Measurements from ENCODE around the gene PIM1. TPM values are rescaled to one million over a fixed set of nuclear protein-coding genes. Genes with fewer than 3 reads are reported as not detected.

Gene PIM1
- total and polyA plus RNA-seq, 9 of the 15 experiments (the other 6 are each of a cell fraction or from before 2014, with no cell fraction given) = 19.0 to 789 (median 212) TPM

DNA sequence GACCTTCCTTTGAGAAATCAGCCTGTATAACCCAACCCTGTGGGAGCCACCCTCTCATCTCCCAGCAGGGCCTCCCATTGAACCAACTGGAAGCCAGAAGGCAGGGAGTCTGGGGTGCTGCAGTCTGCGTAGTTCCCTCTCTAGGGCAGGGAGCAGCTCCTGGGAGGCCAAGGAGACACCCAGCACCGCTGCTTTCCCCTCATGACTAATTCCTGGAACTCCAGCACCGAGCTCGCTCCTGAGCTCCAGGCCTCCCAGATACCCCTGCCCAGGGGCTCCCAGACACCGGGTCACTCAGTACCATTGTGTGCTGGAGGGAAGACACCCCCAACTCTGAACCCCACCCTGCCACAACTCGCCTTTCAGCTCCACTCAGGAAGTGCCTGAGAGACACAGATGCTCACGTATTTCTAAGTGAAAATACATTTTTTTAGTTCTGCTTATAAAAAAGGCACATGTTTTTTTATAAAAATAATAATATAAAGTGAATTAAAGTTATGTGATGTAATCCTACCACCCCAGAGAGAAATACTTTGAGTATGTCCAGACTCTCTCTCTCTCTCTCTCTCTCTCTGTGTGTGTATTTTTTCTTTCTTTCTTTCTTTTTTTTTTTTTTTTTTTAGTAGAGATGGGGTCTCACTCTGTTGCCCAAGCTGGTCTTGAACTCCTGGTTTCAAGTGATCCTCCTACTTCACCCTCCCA, 17.5 kb downstream of the PIM1 start (continued):
- 0 out of 2 replicates have a peak, but pooled peaks have one; percentile 22 for TF ChIP-seq POLR2G (IDR thresholded peaks at IDR 0.05; ENCODE audit: low read depth, low read length)
- TF ChIP-seq, protein P1, sequence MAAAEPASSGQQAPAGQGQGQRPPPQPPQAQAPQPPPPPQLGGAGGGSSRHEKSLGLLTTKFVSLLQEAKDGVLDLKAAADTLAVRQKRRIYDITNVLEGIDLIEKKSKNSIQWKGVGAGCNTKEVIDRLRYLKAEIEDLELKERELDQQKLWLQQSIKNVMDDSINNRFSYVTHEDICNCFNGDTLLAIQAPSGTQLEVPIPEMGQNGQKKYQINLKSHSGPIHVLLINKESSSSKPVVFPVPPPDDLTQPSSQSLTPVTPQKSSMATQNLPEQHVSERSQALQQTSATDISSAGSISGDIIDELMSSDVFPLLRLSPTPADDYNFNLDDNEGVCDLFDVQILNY (CRISPR knock-in tag; IDR thresholded peaks at IDR 0.05) = no peak
- TF ChIP-seq, protein P2, sequence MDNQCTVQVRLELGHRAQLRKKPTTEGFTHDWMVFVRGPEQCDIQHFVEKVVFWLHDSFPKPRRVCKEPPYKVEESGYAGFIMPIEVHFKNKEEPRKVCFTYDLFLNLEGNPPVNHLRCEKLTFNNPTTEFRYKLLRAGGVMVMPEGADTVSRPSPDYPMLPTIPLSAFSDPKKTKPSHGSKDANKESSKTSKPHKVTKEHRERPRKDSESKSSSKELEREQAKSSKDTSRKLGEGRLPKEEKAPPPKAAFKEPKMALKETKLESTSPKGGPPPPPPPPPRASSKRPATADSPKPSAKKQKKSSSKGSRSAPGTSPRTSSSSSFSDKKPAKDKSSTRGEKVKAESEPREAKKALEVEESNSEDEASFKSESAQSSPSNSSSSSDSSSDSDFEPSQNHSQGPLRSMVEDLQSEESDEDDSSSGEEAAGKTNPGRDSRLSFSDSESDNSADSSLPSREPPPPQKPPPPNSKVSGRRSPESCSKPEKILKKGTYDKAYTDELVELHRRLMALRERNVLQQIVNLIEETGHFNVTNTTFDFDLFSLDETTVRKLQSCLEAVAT (IDR thresholded peaks at IDR 0.05) = no peak
- TF ChIP-seq, protein P3, sequence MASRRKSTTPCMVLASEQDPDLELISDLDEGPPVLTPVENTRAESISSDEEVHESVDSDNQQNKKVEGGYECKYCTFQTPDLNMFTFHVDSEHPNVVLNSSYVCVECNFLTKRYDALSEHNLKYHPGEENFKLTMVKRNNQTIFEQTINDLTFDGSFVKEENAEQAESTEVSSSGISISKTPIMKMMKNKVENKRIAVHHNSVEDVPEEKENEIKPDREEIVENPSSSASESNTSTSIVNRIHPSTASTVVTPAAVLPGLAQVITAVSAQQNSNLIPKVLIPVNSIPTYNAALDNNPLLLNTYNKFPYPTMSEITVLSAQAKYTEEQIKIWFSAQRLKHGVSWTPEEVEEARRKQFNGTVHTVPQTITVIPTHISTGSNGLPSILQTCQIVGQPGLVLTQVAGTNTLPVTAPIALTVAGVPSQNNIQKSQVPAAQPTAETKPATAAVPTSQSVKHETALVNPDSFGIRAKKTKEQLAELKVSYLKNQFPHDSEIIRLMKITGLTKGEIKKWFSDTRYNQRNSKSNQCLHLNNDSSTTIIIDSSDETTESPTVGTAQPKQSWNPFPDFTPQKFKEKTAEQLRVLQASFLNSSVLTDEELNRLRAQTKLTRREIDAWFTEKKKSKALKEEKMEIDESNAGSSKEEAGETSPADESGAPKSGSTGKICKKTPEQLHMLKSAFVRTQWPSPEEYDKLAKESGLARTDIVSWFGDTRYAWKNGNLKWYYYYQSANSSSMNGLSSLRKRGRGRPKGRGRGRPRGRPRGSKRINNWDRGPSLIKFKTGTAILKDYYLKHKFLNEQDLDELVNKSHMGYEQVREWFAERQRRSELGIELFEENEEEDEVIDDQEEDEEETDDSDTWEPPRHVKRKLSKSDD (conservative IDR thresholded peaks at IDR 0.05; ENCODE audit: low read length) = no peak
- no peak for TF ChIP-seq ZNF444 (CRISPR knock-in tag; IDR thresholded peaks at IDR 0.05)
- TF ChIP-seq ZNF780A (CRISPR knock-in tag; IDR thresholded peaks at IDR 0.05) = no peak
- TF ChIP-seq ZNF75A (CRISPR knock-in tag; IDR thresholded peaks at IDR 0.05) = no peak
- TF ChIP-seq, protein P4, sequence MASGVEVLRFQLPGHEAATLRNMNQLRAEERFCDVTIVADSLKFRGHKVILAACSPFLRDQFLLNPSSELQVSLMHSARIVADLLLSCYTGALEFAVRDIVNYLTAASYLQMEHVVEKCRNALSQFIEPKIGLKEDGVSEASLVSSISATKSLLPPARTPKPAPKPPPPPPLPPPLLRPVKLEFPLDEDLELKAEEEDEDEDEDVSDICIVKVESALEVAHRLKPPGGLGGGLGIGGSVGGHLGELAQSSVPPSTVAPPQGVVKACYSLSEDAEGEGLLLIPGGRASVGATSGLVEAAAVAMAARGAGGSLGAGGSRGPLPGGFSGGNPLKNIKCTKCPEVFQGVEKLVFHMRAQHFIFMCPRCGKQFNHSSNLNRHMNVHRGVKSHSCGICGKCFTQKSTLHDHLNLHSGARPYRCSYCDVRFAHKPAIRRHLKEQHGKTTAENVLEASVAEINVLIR (CRISPR knock-in tag; IDR thresholded peaks at IDR 0.05) = no peak
- no peak for TF ChIP-seq MYBL2 (IDR thresholded peaks at IDR 0.05; ENCODE audit: low read depth)
- no peak for TF ChIP-seq MYBL2 (CRISPR knock-in tag; IDR thresholded peaks at IDR 0.05; ENCODE audit: borderline replicate concordance)
- no peak for TF ChIP-seq PYGO2 (tag; IDR thresholded peaks at IDR 0.05)
- TF ChIP-seq COPS2 (conservative IDR thresholded peaks at IDR 0.05) = no peak
- TF ChIP-seq MECOM (CRISPR knock-in tag; IDR thresholded peaks at IDR 0.05) = peak; percentile 52; the same call in 1 of the 2 replicates
- no peak for TF ChIP-seq IRF2 (CRISPR knock-in tag; IDR thresholded peaks at IDR 0.05)
- no peak for TF ChIP-seq ZNF12 (CRISPR knock-in tag; IDR thresholded peaks at IDR 0.05)
- TF ChIP-seq, protein P5, sequence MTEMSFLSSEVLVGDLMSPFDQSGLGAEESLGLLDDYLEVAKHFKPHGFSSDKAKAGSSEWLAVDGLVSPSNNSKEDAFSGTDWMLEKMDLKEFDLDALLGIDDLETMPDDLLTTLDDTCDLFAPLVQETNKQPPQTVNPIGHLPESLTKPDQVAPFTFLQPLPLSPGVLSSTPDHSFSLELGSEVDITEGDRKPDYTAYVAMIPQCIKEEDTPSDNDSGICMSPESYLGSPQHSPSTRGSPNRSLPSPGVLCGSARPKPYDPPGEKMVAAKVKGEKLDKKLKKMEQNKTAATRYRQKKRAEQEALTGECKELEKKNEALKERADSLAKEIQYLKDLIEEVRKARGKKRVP (CRISPR knock-in tag; IDR thresholded peaks at IDR 0.05) = 0 out of 2 replicates have a peak, but pooled peaks have one; percentile 31
- TF ChIP-seq, protein P6, sequence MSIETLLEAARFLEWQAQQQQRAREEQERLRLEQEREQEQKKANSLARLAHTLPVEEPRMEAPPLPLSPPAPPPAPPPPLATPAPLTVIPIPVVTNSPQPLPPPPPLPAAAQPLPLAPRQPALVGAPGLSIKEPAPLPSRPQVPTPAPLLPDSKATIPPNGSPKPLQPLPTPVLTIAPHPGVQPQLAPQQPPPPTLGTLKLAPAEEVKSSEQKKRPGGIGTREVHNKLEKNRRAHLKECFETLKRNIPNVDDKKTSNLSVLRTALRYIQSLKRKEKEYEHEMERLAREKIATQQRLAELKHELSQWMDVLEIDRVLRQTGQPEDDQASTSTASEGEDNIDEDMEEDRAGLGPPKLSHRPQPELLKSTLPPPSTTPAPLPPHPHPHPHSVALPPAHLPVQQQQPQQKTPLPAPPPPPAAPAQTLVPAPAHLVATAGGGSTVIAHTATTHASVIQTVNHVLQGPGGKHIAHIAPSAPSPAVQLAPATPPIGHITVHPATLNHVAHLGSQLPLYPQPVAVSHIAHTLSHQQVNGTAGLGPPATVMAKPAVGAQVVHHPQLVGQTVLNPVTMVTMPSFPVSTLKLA (conservative IDR thresholded peaks at IDR 0.05) = no peak
- no peak for TF ChIP-seq SAFB (IDR thresholded peaks at IDR 0.05; ENCODE audit: borderline replicate concordance, low read depth, low read length)
- TF ChIP-seq TSC22D4 (tag; IDR thresholded peaks at IDR 0.05) = no peak
